Dermis microvascular lymphatic vessel endothelial cell (primary cell): ENCODE measurements around the gene DLK2. TPM values are rescaled to one million over a fixed set of nuclear protein-coding genes. Genes with fewer than 3 reads are reported as not detected.
A peak's percentile ranks its signal among the peaks of the same experiment; 100 is the strongest.
"Not testable (repeated sequence)": the region's sequence is repeated elsewhere in the genome, so short reads cannot be mapped to it uniquely, and the experiment has no call there.

Source experiments
- DNase-seq, 2 donors: peaks; one replicate each; pipeline versions ENCODE4 v3.0.0 to v3.0.0-alpha.2; 2010; ENCODE audit warnings: low read depth in 2 of 2
- total RNA-seq: library from RNA; depleted of rRNA; stranded (reverse); fragments of >200 nt; gene quantifications from 2 replicates; pipeline ENCODE4 v1.2.1, GENCODE V29; 2014

Gene DLK2
- total RNA-seq, 1 donor from 2014 or later, result 0.39 TPM

DNA sequence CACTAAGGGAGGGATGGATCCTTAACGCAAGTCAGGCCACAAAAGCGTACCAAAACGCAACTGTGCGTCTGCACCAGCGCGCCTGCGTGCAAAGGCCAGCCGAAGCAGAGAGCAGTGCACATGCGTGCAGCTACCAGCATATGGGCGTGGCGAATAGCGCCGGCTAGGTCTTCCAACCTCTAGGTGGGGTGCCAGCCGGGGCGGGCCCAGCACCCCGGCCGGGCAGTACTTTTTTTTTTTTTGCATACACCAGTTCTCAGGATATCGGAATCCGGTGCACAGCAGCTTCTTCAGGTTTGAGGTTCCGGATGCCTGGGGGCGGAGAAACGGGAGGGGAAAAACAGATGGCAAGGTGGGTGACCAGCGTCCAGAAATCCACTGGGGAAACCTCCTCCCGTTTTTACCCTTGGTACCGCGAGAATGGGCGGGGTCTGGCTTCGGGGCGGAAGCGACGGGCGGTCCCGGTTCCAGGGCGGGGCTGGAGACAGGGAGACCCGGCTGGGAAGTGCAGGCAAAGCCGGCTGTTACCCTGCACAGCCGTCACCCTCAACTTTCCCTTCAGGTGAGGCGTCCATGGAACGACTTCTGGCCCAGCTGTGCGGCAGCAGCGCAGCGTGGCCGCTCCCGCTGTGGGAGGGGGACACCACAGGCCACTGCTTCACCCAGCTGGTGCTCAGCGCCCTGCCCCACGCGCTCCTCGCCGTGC is 27.8 kb downstream of the DLK2 start, which contains the start of gene ABCC10:
TSS of gene ABCC10 (plus strand) at position 136 of the 706 bp plus-strand sequence. CDS start at position 574, 438 bp downstream.
- peak; percentile 87 to 94 for DNase-seq

- DNase-seq, result no peak
These were observed 28.4 kb downstream of the DLK2 start for GRCh38 chr6:43426928-43427405.

GRCh38 chr6:43425083-43425482 is 30.3 kb downstream of the DLK2 start:
- not testable (repeated sequence) for DNase-seq

- no peak for DNase-seq
These were observed 33.5 kb downstream of the DLK2 start for GRCh38 chr6:43421831-43422230.

DNA sequence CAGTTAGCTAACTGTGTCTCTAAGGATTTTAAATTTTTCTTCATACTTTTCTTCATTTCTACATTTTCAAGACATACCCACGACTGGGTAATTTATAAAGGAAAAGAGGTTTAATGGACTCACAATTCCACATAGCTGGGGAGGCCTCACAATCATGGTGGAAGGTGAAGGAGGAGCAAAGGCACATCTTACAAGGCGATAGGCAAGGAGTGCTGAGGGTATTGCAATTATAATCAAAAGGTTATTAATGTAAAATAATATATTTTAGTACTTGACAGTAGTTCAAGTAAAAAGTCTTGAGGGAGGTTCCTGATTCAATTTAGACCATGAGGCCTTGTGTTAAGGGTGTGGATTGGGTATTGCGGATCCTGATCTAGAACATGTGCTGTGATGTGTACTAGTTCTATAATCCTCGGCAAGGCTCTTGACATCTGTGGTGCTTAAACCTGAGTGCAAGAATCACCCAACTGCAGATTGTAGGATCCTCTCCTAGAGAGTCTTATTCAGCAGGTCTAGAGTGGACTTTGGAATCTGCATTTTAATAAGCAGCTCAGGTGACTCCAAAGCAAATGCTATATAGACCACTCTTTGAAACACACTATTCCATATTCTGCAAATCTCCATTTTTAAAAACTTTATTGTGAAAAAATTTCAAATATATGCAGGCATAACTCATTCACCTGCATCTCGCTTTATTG is 35.2 kb downstream of the DLK2 start:
- DNase-seq, result no peak

DNA sequence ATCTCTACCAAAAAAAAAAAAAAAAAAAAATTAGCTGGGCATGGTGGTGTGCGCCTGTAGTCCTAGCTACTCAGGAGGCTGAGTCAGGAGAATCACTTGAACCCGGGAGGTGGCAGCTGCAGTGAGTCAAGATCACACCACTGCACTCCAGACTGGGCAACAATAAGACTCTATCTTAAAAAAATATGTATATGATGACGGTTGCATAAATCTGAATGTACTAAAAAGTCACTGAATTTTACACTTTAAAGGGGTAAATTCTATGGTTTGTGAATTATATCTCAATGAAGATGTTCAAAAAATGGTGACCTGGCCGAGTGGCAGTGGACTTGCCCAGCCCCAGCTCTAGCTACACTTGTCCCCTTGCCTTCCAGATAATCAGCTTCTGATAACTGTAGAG is 38.4 kb downstream of the DLK2 start:
- DNase-seq, result no peak

- DNase-seq, result not testable (repeated sequence)
These were observed 40.1 kb downstream of the DLK2 start for GRCh38 chr6:43415275-43415674.

- DNase-seq, result no peak
These were observed 42.3 kb downstream of the DLK2 start for GRCh38 chr6:43413002-43413401.

DNA sequence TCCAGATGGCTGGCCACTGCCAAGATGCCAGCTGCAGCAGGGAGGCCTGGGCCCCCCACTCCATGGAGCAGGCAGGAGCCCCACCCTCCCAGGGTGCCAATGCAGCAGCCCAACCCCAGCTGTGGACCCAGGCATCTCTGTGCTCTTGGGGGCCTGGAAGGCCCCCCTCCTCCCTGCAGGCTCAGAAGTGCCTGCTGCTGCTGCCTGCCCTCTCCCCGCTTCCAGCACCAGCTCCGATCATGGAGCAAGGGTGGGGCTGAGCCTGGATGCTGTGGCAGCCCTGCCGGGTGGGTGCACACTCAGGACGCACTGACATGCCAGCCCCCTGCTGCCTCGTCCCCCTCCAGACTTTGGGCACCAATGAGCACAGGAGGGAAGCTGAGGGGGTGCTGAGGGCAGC is 42.8 kb downstream of the DLK2 start:
- no peak for DNase-seq

- not testable (repeated sequence) for DNase-seq
These were observed 44.6 kb downstream of the DLK2 start for GRCh38 chr6:43410776-43411175.

- no peak for DNase-seq
These were observed 47.1 kb downstream of the DLK2 start for GRCh38 chr6:43408259-43408658.

DNA sequence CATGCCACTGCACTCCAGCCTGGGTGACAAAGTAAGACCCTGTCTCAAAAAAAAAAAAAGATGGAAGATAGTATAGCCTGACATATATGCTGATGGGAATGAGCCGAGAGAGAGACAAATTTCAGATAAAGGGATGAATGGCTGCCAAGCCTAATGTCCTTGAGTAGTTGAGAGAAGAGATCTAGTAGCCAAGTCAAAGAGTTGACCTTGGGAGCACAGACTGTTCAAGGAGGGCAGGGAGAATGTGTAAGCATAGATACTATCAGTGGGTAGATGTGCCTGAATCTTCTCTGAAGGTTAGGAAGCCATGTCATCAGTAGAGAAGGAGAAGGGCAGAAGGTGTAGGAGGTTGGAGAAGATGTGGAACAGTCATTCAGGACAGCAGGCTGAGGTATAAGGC is 48.1 kb downstream of the DLK2 start:
- no peak for DNase-seq

DNA sequence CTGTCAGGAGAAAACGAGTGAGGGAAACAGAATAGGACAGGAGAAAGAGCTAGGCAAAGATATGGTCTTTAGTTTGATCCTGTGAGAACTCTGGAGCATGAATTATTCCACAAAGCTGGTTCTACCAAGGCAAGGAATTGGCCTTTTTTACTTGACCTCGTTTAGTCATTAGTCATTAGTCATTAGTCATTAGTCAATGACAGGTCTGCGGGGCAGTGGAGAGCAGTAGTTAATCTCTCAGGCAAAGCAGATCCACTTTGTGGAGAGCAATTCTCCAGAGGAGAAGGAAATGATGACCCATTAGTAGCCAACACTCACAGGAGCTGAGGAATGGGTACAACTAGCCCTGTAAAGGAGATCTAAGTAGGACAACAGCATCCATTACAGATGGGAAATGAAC is 50.0 kb downstream of the DLK2 start:
- DNase-seq, result no peak

DNA sequence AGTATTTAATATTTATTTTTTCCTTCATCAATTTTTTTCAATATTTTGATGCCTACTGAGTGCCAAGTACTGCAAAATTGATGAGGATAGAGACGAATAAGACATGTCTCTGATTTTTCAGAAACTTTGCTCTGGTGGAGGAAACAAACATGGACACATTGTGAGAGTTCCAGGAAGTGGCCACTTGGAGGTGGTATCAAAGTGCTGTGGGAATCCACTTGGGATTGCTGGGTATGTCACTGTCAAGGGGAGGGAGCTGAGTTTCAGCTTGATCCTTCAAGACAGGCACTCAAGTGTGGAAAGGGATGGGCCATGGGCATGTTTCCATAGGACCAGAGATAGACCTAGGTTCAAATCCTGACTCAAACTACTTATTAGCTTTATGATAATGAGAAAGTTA is 52.5 kb downstream of the DLK2 start:
- no peak for DNase-seq

GRCh38 chr6:43401730-43402129 is 53.6 kb downstream of the DLK2 start:
- no peak for DNase-seq

Other genes starting within 250 kb of the DLK2 start
- gene DNPH1, start 226.1 kb downstream of the DLK2 start, total RNA-seq, result 52.0 and 63.5 TPM in 2 replicates
- not detected in 2 replicates for gene TTBK1, start 212.1 kb downstream of the DLK2 start, total RNA-seq
- not detected in 2 replicates for gene SLC22A7, start 157.3 kb downstream of the DLK2 start, total RNA-seq
- gene CRIP3, start 146.7 kb downstream of the DLK2 start, total RNA-seq, result not detected in 2 replicates
- gene ZNF318, start 85.9 kb downstream of the DLK2 start, total RNA-seq, result 4.0 and 7.0 TPM in 2 replicates
- gene ABCC10, start 28.0 kb downstream of the DLK2 start, total RNA-seq, result 11.7 and 15.7 TPM in 2 replicates
- gene TJAP1, start 22.0 kb upstream of the DLK2 start, total RNA-seq, result 7.3 and 9.0 TPM in 2 replicates
- gene LRRC73, start 54.8 kb upstream of the DLK2 start, total RNA-seq, result under 0.01 and 0.13 TPM in 2 replicates
- 82.2 and 128 TPM in 2 replicates for gene YIPF3, start 61.4 kb upstream of the DLK2 start, total RNA-seq
- gene POLR1C, start 61.5 kb upstream of the DLK2 start, total RNA-seq, result 31.1 and 31.7 TPM in 2 replicates
- 21.2 and 23.6 TPM in 2 replicates for gene XPO5, start 120.5 kb upstream of the DLK2 start, total RNA-seq
- 14.3 and 16.3 TPM in 2 replicates for gene POLH, start 120.6 kb upstream of the DLK2 start, total RNA-seq
- 30.4 and 38.7 TPM in 2 replicates for gene GTPBP2, start 173.7 kb upstream of the DLK2 start, total RNA-seq
- gene MAD2L1BP, start 180.3 kb upstream of the DLK2 start, total RNA-seq, result 14.8 and 23.3 TPM in 2 replicates
- 0.25 and 0.26 TPM in 2 replicates for gene RSPH9, start 189.5 kb upstream of the DLK2 start, total RNA-seq
- gene MRPS18A, start 232.2 kb upstream of the DLK2 start, total RNA-seq, result 41.6 and 44.5 TPM in 2 replicates